IPS-18c (cell line): ENCODE data around the gene USP7.
A peak's percentile ranks its signal among the peaks of the same experiment; 100 is the strongest.
"Not testable (repeated sequence)": the region's sequence is repeated elsewhere in the genome, so short reads cannot be mapped to it uniquely, and the experiment has no call there.

ENCODE experiments used
- H3K4me3 ChIP-seq: 2 replicates; pipeline ENCODE4 v1.7.0; 2013; ENCODE audit warnings: low read depth, mild to moderate bottlenecking, low read length, moderate library complexity; ENCODE audit not compliant: insufficient read depth
- H3K9me3 ChIP-seq: one replicate; pipeline ENCODE4 v1.6.1; 2013; ENCODE audit warnings: mild to moderate bottlenecking, low read length, moderate library complexity; ENCODE audit not compliant: control insufficient read depth, insufficient read depth

Gene USP7

GRCh38 chr16:8882725-8883377 is 80.9 kb downstream of the USP7 start:
- Histone ChIP-seq H3K9me3 (no peaks in the 10 kb centered on the region), H3K4me3 (no peak overlapping the region)

GRCh38 chr16:8882041-8882617 is 81.6 kb downstream of the USP7 start, which contains the start of gene LITAFD:
LITAFD (plus strand) TSS chr16:8882351; CDS start chr16:8884356, 2,005 bp downstream.
- no peak within 1 kb of the TSS for H3K4me3 ChIP-seq
- H3K9me3 ChIP-seq, result no peaks in the 10 kb centered on the region

- H3K4me3 ChIP-seq, result no peak overlapping the region
- H3K9me3 ChIP-seq, result no peaks in the 10 kb centered on the region
Measured at GRCh38 chr16:8880839-8881510, 82.7 kb downstream of the USP7 start.

GRCh38 chr16:8878523-8878911 is 85.2 kb downstream of the USP7 start:
- Histone ChIP-seq H3K9me3 (no peaks in the 10 kb centered on the region), H3K4me3 (no peak overlapping the region)

- no peaks in the 10 kb centered on the region for H3K9me3 ChIP-seq
- H3K4me3 ChIP-seq, result 0 out of 2 replicates have a peak overlapping the region, but pooled peaks have one; percentile 20
Measured at GRCh38 chr16:8877894-8878522, 85.7 kb downstream of the USP7 start.

- not testable (repeated sequence) for H3K4me3 ChIP-seq, H3K9me3 ChIP-seq
Measured at GRCh38 chr16:8875317-8875716, 88.4 kb downstream of the USP7 start.

GRCh38 chr16:8874388-8874787 is 89.3 kb downstream of the USP7 start:
- Histone ChIP-seq H3K4me3 (no peak overlapping the region), H3K9me3 (no peaks in the 10 kb centered on the region)

GRCh38 chr16:8873866-8874195 is 89.9 kb downstream of the USP7 start:
- H3K4me3 ChIP-seq, H3K9me3 ChIP-seq: not testable (repeated sequence)

- Histone ChIP-seq H3K4me3 (no peak overlapping the region), H3K9me3 (no peaks in the 10 kb centered on the region)
Measured at GRCh38 chr16:8872967-8873865, 90.5 kb downstream of the USP7 start.

GRCh38 chr16:8872071-8872470 is 91.6 kb downstream of the USP7 start:
- Histone ChIP-seq H3K9me3 (no peaks in the 10 kb centered on the region), H3K4me3 (no peak overlapping the region)

GRCh38 chr16:8869988-8870241 is 93.8 kb downstream of the USP7 start:
- not testable (repeated sequence) for H3K9me3 ChIP-seq, H3K4me3 ChIP-seq

GRCh38 chr16:8869212-8869987 is 94.3 kb downstream of the USP7 start:
- peak overlapping the region; percentile 59 for H3K4me3 ChIP-seq

GRCh38 chr16:8868416-8869211 is 95.1 kb downstream of the USP7 start, which contains the start of gene CARHSP1:
CARHSP1 (minus strand) TSS chr16:8869006; CDS start chr16:8859328, 9,678 bp downstream.
- Histone ChIP-seq H3K4me3 (peak within 1 kb of the TSS; percentile 69), H3K9me3 (no peaks in the 10 kb centered on the region)

More at GRCh38 chr16:8869212-8869987, 94.3 kb downstream of the USP7 start:
- H3K9me3 ChIP-seq, result no peaks in the 10 kb centered on the region

GRCh38 chr16:8867932-8868415 is 95.7 kb downstream of the USP7 start:
- Histone ChIP-seq H3K4me3 (peak overlapping the region; percentile 69), H3K9me3 (no peaks in the 10 kb centered on the region)

GRCh38 chr16:8867216-8867931 is 96.3 kb downstream of the USP7 start:
- Histone ChIP-seq H3K4me3 (peak overlapping the region; percentile 69), H3K9me3 (no peaks in the 10 kb centered on the region)
